ENCODE data around the gene DAGLA. TPM values are rescaled to one million over a fixed set of nuclear protein-coding genes. Genes with fewer than 3 reads are reported as not detected.
A peak's percentile ranks its signal among the peaks of the same experiment; 100 is the strongest.

Gene DAGLA
- total and polyA plus RNA-seq, 8 donors: 3.7 to 6.9 (median 5.2) TPM

DNA sequence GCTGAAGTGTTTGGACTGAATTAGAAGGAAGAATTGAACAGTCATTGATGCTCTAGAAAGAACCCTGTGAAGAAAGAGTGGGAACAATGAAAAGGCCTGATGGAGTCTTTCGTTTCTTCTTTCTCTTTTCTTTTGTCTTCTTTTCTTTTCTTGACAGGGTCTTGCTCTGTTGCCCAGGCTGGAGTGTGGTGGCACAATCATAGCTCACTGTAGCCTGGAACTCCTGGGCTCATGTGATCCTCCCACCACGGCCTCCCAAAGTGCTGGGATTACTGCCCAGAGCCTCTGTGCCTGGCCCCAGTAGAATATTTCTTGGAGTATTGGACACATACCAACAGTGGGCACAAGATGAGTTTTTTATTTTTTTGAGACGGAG is 113.6 kb downstream of the DAGLA start:
- intact Hi-C loops (cut with DNase I): no loop called here
- no peak for FAIRE-seq
- WGBS, 2 donors: 56 to 59% methylated on average over 3 of the region's 3 CpGs

DNA sequence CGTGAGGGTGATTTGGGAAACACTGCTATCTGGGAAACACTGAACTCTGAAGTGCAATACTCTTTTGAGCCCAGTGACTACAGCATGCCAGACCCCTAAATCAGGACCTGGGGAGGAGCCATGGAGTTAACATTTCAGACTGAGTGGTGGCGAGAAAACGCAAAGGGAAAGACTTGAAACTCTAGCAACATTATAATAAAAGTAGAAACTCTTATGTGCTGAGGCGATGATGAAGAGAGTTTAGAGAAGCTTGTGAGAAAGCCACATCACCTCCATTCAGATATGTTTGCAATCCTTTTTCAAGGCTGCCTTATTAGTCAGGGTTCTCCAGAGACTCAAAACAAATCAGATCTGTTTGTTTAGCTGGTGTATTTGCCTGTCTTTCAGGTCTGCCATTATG is 114.4 kb downstream of the DAGLA start:
- no peak for FAIRE-seq

More for the DNA sequence above, 113.6 kb downstream of the DAGLA start:
- H3K36me3 ChIP-seq: peaks cover 0 to 14% (median 2%) of the 10 kb centered on the region in 3 donors
- H3K4me3 ChIP-seq: peak overlapping the region in 1 of 4 donors; percentile 88
- H3K27ac ChIP-seq: no peak overlapping the region
- TF ChIP-seq CTCF (IDR thresholded peaks at IDR 0.05): no peak
- ATAC-seq (no peak), DNase-seq (no peak)
- no peaks in the 10 kb centered on the region for H3K27me3 ChIP-seq
- peaks cover 0 to 19% (median 0%) of the 10 kb centered on the region in 3 donors for H3K4me1 ChIP-seq
- no peaks in the 10 kb centered on the region for H3K9me3 ChIP-seq

DNA sequence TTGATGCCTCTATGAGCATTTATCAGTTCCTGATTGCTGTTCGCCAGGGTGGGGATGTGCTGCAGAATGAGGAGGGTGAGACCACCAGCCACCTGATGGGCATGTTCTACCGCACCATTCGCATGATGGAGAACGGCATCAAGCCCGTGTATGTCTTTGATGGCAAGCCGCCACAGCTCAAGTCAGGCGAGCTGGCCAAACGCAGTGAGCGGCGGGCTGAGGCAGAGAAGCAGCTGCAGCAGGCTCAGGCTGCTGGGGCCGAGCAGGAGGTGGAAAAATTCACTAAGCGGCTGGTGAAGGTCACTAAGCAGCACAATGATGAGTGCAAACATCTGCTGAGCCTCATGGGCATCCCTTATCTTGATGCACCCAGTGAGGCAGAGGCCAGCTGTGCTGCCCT is 115.3 kb downstream of the DAGLA start:
- intact Hi-C loops (cut with DNase I): no loop called here
- no peak for TF ChIP-seq CTCF (IDR thresholded peaks at IDR 0.05)
- DNase-seq (peak in 1 of 6 donors; percentile 45), FAIRE-seq (no peak), ATAC-seq (no peak)
- Histone ChIP-seq H3K27ac (no peak overlapping the region), H3K27me3 (no peaks in the 10 kb centered on the region), H3K4me3 (no peak overlapping the region), H3K4me1 (peaks cover 0 to 19% (median 0%) of the 10 kb centered on the region in 3 donors), H3K36me3 (no peaks in the 10 kb centered on the region), H3K9me3 (no peaks in the 10 kb centered on the region)
- 76 to 79% methylated on average over 12 of the region's 12 CpGs for WGBS, 2 donors

More for the DNA sequence above, 114.4 kb downstream of the DAGLA start:
- WGBS, 2 donors: 87 to 91% methylated on average over 4 of the region's 4 CpGs
- DNase-seq: no peak
- no peaks in the 10 kb centered on the region for H3K27me3 ChIP-seq
- H3K4me3 ChIP-seq: no peak overlapping the region
- no peaks in the 10 kb centered on the region for H3K9me3 ChIP-seq
- intact Hi-C loops (cut with DNase I): no loop called here
- H3K27ac ChIP-seq: no peak overlapping the region
- peaks cover 0 to 19% (median 0%) of the 10 kb centered on the region in 3 donors for H3K4me1 ChIP-seq
- TF ChIP-seq CTCF (IDR thresholded peaks at IDR 0.05): no peak
- ATAC-seq: no peak
- H3K36me3 ChIP-seq: peaks cover 0 to 7% (median 0%) of the 10 kb centered on the region in 3 donors

- no peak for DNase-seq
- intact Hi-C loops (cut with DNase I): no loop called here
- WGBS, 2 donors: 84 to 87% methylated on average over 18 of the region's 18 CpGs
- no peaks in the 10 kb centered on the region for H3K27me3 ChIP-seq
- peaks cover 0 to 16% (median 0%) of the 10 kb centered on the region in 3 donors for H3K4me1 ChIP-seq
- H3K4me3 ChIP-seq: no peak overlapping the region
- TF ChIP-seq CTCF (IDR thresholded peaks at IDR 0.05): no peak
- no peaks in the 10 kb centered on the region for H3K9me3 ChIP-seq
- no peak for ATAC-seq
- no peak overlapping the region for H3K27ac ChIP-seq
- FAIRE-seq: no peak
- H3K36me3 ChIP-seq: no peaks in the 10 kb centered on the region
These were observed 115.8 kb downstream of the DAGLA start for GRCh38 chr11:61795876-61796526.

Other genes starting within 250 kb of the DAGLA start
- gene LRRC10B, start 171.6 kb upstream of the DAGLA start, total RNA-seq: 1 to 10 TPM in 2 of 6 donors, under 1 TPM in 4; 0.28 to 1.8 (median 0.81) TPM
- gene LRRC10B, start 171.6 kb upstream of the DAGLA start, polyA plus RNA-seq: 10 to 100 TPM in 1 of 2 donors, 1 to 10 TPM in 1; 3.2 to 10.2 TPM
- gene SYT7, start 99.3 kb upstream of the DAGLA start, total RNA-seq: 10 to 100 TPM in 3 of 6 donors, 1 to 10 TPM in 3; 4.3 to 17.9 (median 8.7) TPM
- 10 to 100 TPM; 21.0 to 59.4 TPM for gene SYT7, start 99.3 kb upstream of the DAGLA start, polyA plus RNA-seq
- 10 to 100 TPM; 19.1 to 43.9 (median 27.2) TPM for gene MYRF, start 72.2 kb downstream of the DAGLA start, total RNA-seq
- 10 to 100 TPM; 56.3 to 69.3 TPM for gene MYRF, start 72.2 kb downstream of the DAGLA start, polyA plus RNA-seq
- gene TMEM258, start 112.2 kb downstream of the DAGLA start, total RNA-seq: 100 to 1,000 TPM in 2 of 6 donors, 10 to 100 TPM in 4; 69.8 to 108 (median 94.4) TPM
- 100 to 1,000 TPM in 1 of 2 donors, 10 to 100 TPM in 1; 87.4 to 171 TPM for gene TMEM258, start 112.2 kb downstream of the DAGLA start, polyA plus RNA-seq
- 1 to 10 TPM; 2.3 to 7.3 (median 5.2) TPM for gene FEN1, start 112.5 kb downstream of the DAGLA start, total RNA-seq
- 1 to 10 TPM; 2.5 to 4.8 TPM for gene FEN1, start 112.5 kb downstream of the DAGLA start, polyA plus RNA-seq
- gene FADS1, start 136.6 kb downstream of the DAGLA start, total RNA-seq: 10 to 100 TPM in 1 of 6 donors, 1 to 10 TPM in 5; 2.3 to 15.1 (median 5.7) TPM
- gene FADS1, start 136.6 kb downstream of the DAGLA start, polyA plus RNA-seq: 1 to 10 TPM; 4.2 to 5.5 TPM
- 10 to 100 TPM in 2 of 6 donors, 1 to 10 TPM in 4; 1.7 to 20.5 (median 5.5) TPM for gene FADS2, start 147.9 kb downstream of the DAGLA start, total RNA-seq
- gene FADS2, start 147.9 kb downstream of the DAGLA start, polyA plus RNA-seq: 10 to 100 TPM in 1 of 2 donors, 1 to 10 TPM in 1; 8.4 to 21.3 TPM
- gene FADS3, start 211.2 kb downstream of the DAGLA start, total RNA-seq: 10 to 100 TPM; 11.2 to 26.6 (median 16.7) TPM
- 10 to 100 TPM; 35.2 to 42.7 TPM for gene FADS3, start 211.2 kb downstream of the DAGLA start, polyA plus RNA-seq
- 1 to 10 TPM; 1.9 to 5.6 (median 2.6) TPM for gene RAB3IL1, start 237.2 kb downstream of the DAGLA start, total RNA-seq
- 1 to 10 TPM; 3.4 to 4.2 TPM for gene RAB3IL1, start 237.2 kb downstream of the DAGLA start, polyA plus RNA-seq

Measured in pancreas (tissue), 10 donors.